Breast epithelium (tissue), 3 donors: ENCODE results near the gene NCKAP5.

Source experiments
- CTCF ChIP-seq, 3 donors: fragments of 450-650 bp; IDR thresholded peaks; one replicate each; pipeline ENCODE4 v1.5.1; 2016 to 2017; ENCODE audit warnings: antibody characterized with exemption in 3 of 3, mild to moderate bottlenecking in 3 of 3, moderate library complexity in 3 of 3
- POLR2A ChIP-seq: fragments of 450-650 bp; IDR thresholded peaks from one replicate; pipeline ENCODE4 v1.6.1; 2016; ENCODE audit warnings: antibody characterized with exemption, mild to moderate bottlenecking, moderate library complexity

DNA sequence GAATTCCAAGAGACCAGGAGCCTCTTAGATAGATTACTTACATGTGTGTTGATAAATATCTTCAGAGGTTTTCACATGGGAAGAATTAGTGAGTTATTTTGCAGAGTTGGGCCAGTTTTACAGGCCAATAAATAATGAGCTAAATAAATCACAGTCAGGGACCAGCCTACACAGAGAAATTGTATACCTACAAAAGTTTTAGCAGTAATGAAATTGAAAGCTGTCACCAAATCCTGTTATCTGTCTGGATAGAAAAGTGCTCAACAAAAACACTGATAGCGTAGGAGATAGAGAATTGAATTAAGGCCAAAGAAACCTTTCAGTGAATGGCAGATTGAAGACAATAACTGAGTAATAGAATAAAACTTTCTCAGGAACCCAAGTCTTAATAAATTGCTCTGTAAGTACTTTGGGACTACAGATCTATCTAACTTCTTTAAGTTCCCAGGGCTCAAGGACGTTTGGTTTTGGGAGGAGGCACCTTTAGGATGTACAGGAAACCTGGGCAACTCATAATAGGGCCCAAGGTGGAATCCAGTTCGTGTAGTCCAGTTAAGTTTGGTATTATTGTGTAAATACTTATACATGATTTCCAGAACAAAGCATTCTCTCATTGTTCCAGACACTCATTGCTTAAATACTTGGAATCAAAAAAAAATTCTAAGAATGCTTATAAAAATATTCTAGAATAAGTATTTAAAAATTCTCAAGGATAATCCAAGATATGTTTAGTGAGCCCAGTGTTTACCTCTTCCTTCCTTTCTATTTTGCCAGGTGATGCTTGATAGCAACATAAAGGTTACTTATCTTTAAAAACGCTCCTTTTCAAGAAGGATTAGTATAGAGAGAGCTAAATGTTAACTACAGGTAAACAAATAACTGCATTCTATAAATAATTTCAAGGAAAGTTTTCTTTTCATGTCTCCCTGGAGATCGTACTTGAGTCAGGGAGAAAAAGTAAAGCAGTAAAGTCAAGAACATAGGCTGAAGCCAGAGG, 134.5 kb downstream of the NCKAP5 start:
- no peak for TF ChIP-seq CTCF (IDR thresholded peaks at IDR 0.05)
- no peak for TF ChIP-seq POLR2A
